ENCODE results near the gene ABCB10.

The ABCB10 gene

DNA sequence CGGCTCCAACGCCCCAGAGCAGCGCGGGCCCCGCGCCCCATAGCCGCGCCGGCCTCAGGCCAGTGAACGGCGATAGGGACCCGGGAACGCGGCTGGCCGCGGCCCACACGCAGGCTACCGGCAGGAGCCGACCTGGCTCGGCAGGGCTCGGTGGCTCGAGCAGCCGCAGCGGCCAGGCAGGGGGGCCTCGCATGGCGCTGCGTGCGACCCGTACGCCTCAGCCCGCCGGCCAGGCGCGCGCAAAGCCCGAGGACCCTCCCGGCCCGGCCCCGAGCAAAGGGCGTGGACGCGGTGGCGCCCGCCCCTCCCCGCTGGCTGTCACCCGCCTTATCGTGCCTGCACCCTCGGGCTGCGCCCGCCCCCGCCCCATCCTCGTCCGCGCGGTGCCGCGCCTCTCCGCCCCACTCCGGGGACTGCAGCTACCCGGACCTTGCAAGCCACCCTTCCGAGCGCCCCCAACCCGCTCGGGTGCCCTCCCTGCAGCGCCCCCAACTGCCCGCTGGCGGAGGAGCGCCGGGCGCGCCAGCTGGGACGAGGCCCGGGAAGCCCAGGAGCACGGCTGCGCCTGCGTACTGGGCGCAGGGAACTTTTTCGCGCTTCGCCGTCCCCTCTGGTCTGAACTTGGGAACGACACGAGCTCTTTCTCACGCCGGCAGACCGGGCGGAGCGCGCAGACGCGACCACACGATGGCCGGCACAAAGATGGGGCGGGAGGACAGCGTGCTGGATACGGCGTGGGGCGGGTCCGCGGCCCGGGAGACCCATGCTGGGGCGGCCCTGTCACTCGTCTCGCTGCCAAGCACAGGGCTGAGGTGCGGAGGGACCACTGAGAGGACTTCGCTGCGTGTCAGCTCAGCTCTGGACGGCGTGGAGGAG lies at the start of gene ABCB10:
Gene ABCB10 (minus strand): TSS at position 248 of the 876 bp plus-strand sequence. CDS start 55 bp downstream, at position 193.
- H3F3A ChIP-seq (ENCODE audit: insufficient read depth): 0 out of 2 replicates have a peak, but pooled peaks cover 9% of the 10 kb centered on the region
- H3K36me3 ChIP-seq (ENCODE audit: low read length): no peaks in the 10 kb centered on the region
- H3K4me3 ChIP-seq (ENCODE audit: insufficient read depth, low read length, poor library complexity, severe bottlenecking): peak within 1 kb of the TSS; percentile 68
- no peaks in the 10 kb centered on the region for H4K20me1 ChIP-seq (ENCODE audit: low read depth, low read length)
- H3K9me2 ChIP-seq (replicated peaks; ENCODE audit: insufficient read depth, low read length): no peaks in the 10 kb centered on the region
- H3K4me2 ChIP-seq (ENCODE audit: low read depth, low read length, poor library complexity, severe bottlenecking): peak within 1 kb of the TSS; percentile 95
- peaks cover 39% of the 10 kb centered on the region for H3K79me2 ChIP-seq (ENCODE audit: insufficient read depth, low read length)
- H3K9me3 ChIP-seq (ENCODE audit: insufficient read depth, low read length): no peaks in the 10 kb centered on the region
- H3K9ac ChIP-seq (ENCODE audit: low read length): peak within 1 kb of the TSS; percentile 68
- H3K27me3 ChIP-seq (ENCODE audit: low read length): no peaks in the 10 kb centered on the region
- peak within 1 kb of the TSS; percentile 93 for H2AFZ ChIP-seq (ENCODE audit: low read depth, low read length, severe bottlenecking)
- no peak for TF ChIP-seq EZH2phosphoT487 (conservative IDR thresholded peaks at IDR 0.05; ENCODE audit: low read length)
- TF ChIP-seq, protein P1, sequence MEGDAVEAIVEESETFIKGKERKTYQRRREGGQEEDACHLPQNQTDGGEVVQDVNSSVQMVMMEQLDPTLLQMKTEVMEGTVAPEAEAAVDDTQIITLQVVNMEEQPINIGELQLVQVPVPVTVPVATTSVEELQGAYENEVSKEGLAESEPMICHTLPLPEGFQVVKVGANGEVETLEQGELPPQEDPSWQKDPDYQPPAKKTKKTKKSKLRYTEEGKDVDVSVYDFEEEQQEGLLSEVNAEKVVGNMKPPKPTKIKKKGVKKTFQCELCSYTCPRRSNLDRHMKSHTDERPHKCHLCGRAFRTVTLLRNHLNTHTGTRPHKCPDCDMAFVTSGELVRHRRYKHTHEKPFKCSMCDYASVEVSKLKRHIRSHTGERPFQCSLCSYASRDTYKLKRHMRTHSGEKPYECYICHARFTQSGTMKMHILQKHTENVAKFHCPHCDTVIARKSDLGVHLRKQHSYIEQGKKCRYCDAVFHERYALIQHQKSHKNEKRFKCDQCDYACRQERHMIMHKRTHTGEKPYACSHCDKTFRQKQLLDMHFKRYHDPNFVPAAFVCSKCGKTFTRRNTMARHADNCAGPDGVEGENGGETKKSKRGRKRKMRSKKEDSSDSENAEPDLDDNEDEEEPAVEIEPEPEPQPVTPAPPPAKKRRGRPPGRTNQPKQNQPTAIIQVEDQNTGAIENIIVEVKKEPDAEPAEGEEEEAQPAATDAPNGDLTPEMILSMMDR (IDR thresholded peaks at IDR 0.05; ENCODE audit: insufficient read depth, low read length, poor library complexity, severe bottlenecking): peak; percentile 80
- H3K27ac ChIP-seq (ENCODE audit: low read depth, low read length): peak within 1 kb of the TSS; percentile 64

DNA sequence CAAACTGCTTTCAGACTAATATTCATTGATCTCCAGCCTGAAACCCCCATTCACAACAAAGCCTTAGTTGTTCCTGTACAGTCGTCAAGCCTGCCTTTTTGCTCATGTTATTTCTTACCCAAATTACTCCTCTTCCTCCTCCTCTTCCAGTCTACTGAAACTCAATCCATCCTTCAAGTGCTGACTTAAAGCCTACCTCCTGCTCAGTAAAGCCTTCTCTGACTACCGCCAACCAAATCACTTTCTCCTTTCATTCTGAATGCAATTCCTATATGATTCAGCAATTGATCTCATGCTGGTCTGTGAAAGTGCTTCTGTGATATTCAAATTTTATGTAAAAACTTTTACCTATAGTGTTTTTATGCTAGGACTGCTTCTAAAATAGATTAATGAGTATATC lies 48.9 kb upstream of the ABCB10 start:
- H3K9ac ChIP-seq (ENCODE audit: low read length): no peak overlapping the region
- H3K4me3 ChIP-seq (ENCODE audit: insufficient read depth, low read length, poor library complexity, severe bottlenecking): no peak overlapping the region
- H4K20me1 ChIP-seq (ENCODE audit: low read depth, low read length): no peaks in the 10 kb centered on the region
- TF ChIP-seq, protein P1 (IDR thresholded peaks at IDR 0.05; ENCODE audit: insufficient read depth, low read length, poor library complexity, severe bottlenecking): no peak
- no peak for TF ChIP-seq EZH2phosphoT487 (conservative IDR thresholded peaks at IDR 0.05; ENCODE audit: low read length)
- peaks cover 36% of the 10 kb centered on the region for H3K36me3 ChIP-seq (ENCODE audit: low read length)
- H3K27ac ChIP-seq (ENCODE audit: low read depth, low read length): no peak overlapping the region
- no peaks in the 10 kb centered on the region for H3F3A ChIP-seq (ENCODE audit: insufficient read depth)
- H3K9me2 ChIP-seq (replicated peaks; ENCODE audit: insufficient read depth, low read length): no peaks in the 10 kb centered on the region
- peaks cover 4% of the 10 kb centered on the region for H3K79me2 ChIP-seq (ENCODE audit: insufficient read depth, low read length)
- no peaks in the 10 kb centered on the region for H3K9me3 ChIP-seq (ENCODE audit: insufficient read depth, low read length)
- H3K4me2 ChIP-seq (ENCODE audit: low read depth, low read length, poor library complexity, severe bottlenecking): no peak overlapping the region
- H2AFZ ChIP-seq (ENCODE audit: low read depth, low read length, severe bottlenecking): no peak overlapping the region
- no peaks in the 10 kb centered on the region for H3K27me3 ChIP-seq (ENCODE audit: low read length)

DNA sequence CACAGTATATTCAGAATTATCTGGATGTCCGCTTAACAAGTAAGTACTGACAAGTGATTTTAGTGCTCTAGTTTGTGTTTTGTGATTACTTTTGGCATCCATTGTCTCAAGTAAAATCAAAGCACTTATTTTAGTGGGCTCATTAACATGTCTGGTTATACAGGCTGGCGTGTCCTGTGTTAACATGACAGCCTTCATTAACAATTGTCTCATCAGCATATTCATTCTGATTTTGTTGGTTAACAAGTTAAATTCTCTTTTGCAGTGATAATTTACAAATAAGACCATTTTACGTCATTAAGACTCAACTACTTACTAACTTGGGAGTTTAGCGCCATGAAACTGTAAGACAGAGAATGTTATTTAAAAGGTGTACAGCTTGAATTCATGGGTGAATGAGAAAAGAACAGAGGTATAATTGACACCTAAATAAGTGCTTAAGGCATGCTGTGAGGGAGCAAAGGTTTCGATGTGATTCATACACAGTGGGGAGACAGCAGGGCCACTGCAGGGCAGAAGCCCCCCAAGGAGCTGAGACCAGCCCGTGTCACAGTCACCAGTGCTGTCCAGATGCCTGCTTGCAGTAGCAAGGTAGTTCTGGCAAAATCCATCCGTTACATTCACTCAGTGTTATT lies 45.0 kb upstream of the ABCB10 start:
- H3K4me3 ChIP-seq (ENCODE audit: insufficient read depth, low read length, poor library complexity, severe bottlenecking): no peak overlapping the region
- peaks cover 39% of the 10 kb centered on the region for H3K36me3 ChIP-seq (ENCODE audit: low read length)
- TF ChIP-seq, protein P1 (IDR thresholded peaks at IDR 0.05; ENCODE audit: insufficient read depth, low read length, poor library complexity, severe bottlenecking): no peak
- TF ChIP-seq EZH2phosphoT487 (conservative IDR thresholded peaks at IDR 0.05; ENCODE audit: low read length): no peak
- H2AFZ ChIP-seq (ENCODE audit: low read depth, low read length, severe bottlenecking): no peak overlapping the region
- H3K27ac ChIP-seq (ENCODE audit: low read depth, low read length): no peak overlapping the region
- peaks cover 24% of the 10 kb centered on the region for H3K79me2 ChIP-seq (ENCODE audit: insufficient read depth, low read length)
- no peaks in the 10 kb centered on the region; the same call in 1 of the 2 replicates for H3F3A ChIP-seq (ENCODE audit: insufficient read depth)
- H3K9ac ChIP-seq (ENCODE audit: low read length): no peak overlapping the region
- no peaks in the 10 kb centered on the region for H3K9me2 ChIP-seq (replicated peaks; ENCODE audit: insufficient read depth, low read length)
- no peaks in the 10 kb centered on the region for H3K27me3 ChIP-seq (ENCODE audit: low read length)
- no peaks in the 10 kb centered on the region for H3K9me3 ChIP-seq (ENCODE audit: insufficient read depth, low read length)
- no peaks in the 10 kb centered on the region; the same call in 1 of the 2 replicates for H4K20me1 ChIP-seq (ENCODE audit: low read depth, low read length)
- H3K4me2 ChIP-seq (ENCODE audit: low read depth, low read length, poor library complexity, severe bottlenecking): no peak overlapping the region

All from SU-DHL-6 (cell line).